ENCODE results near the gene ZNF480.
A peak's percentile ranks its signal among the peaks of the same experiment; 100 is the strongest.

The ZNF480 gene

GRCh38 chr19:52269338-52270261 is 27.4 kb upstream of the ZNF480 start, which contains the start of gene ZNF766:
TSS of gene ZNF766 (plus strand) at chr19:52269587. CDS start at chr19:52269614, 27 bp downstream.
- Histone ChIP-seq H3K27ac (ENCODE audit: low read length) (peak within 1 kb of the TSS; percentile 91), H3K9me3 (ENCODE audit: insufficient read depth, low read length, severe bottlenecking) (no peaks in the 10 kb centered on the region), H3K4me3 (ENCODE audit: low read depth in 1 of 2, low read length in 2 of 2) (peak within 1 kb of the TSS; percentile 87 to 94), H4K20me1 (ENCODE audit: insufficient read depth, low read length) (peaks cover 23% of the 10 kb centered on the region), H3K9ac (ENCODE audit: low read depth, low read length) (peak within 1 kb of the TSS; percentile 93), H3K36me3 (ENCODE audit: insufficient read depth, low read length) (peaks cover 42% of the 10 kb centered on the region), H2AFZ (ENCODE audit: low read depth, low read length) (peak within 1 kb of the TSS; percentile 87), H3K4me2 (ENCODE audit: insufficient read depth, low read length) (peak within 1 kb of the TSS; percentile 65), H3K79me2 (ENCODE audit: insufficient read depth, low read length) (peaks cover 56% of the 10 kb centered on the region), H3K4me1 (ENCODE audit: insufficient read depth, low read length) (peaks cover 42% of the 10 kb centered on the region), H3K27me3 (ENCODE audit: insufficient read depth, low read length, poor library complexity) (no peaks in the 10 kb centered on the region)
- ATAC-seq (ENCODE audit: insufficient read depth, low read depth) (peak; percentile 94), DNase-seq (peak; percentile 98)
- TF ChIP-seq EZH2 (IDR thresholded peaks at IDR 0.05; ENCODE audit: borderline replicate concordance, low read depth, low read length, severe bottlenecking) (no peak), CTCF (IDR thresholded peaks at IDR 0.05; ENCODE audit: borderline replicate concordance, extremely low read depth, low read length, poor library complexity, severe bottlenecking) (no peak)

DNA sequence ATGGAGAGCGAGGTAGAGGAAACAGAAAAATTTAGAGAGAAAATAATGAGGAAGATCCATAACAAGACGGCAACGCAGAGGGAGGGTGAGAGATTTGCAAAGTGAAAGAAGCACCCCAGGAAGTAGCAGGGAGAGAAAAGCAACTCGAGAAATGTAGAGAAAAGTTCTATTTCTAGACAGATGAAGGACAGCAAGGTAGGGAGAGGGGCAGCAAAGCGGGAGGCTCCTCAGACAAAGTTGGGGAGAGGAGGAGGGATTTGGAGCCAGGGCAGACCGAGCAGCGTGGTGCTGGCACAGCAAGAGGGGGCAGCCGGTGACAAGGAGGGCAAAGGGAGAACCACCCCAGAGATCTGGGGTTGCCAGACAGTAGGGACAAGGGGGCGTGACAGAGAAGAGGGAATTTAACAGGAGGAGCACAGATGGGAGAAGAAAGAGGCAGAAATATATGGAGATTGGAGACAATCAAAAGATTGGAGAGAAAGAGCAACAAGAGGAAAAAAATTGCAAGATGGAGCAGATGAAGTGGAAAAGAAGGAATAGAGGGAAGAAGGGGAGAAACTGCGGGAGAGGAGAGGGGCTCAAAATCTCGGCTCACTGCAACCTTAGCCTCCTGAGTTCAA is 26.6 kb upstream of the ZNF480 start:
- no peak for TF ChIP-seq EZH2 (IDR thresholded peaks at IDR 0.05; ENCODE audit: borderline replicate concordance, low read depth, low read length, severe bottlenecking)
- no peak for TF ChIP-seq CTCF (IDR thresholded peaks at IDR 0.05; ENCODE audit: borderline replicate concordance, extremely low read depth, low read length, poor library complexity, severe bottlenecking)
- Histone ChIP-seq H3K4me1 (ENCODE audit: insufficient read depth, low read length) (peaks cover 42% of the 10 kb centered on the region), H3K4me2 (ENCODE audit: insufficient read depth, low read length) (peak overlapping the region; percentile 65), H3K9ac (ENCODE audit: low read depth, low read length) (peak overlapping the region; percentile 93), H3K9me3 (ENCODE audit: insufficient read depth, low read length, severe bottlenecking) (no peaks in the 10 kb centered on the region), H2AFZ (ENCODE audit: low read depth, low read length) (peak overlapping the region; percentile 87), H3K27ac (ENCODE audit: low read length) (peak overlapping the region; percentile 91), H3K27me3 (ENCODE audit: insufficient read depth, low read length, poor library complexity) (no peaks in the 10 kb centered on the region), H3K79me2 (ENCODE audit: insufficient read depth, low read length) (peaks cover 64% of the 10 kb centered on the region), H3K36me3 (ENCODE audit: insufficient read depth, low read length) (peaks cover 43% of the 10 kb centered on the region), H3K4me3 (ENCODE audit: low read depth in 1 of 2, low read length in 2 of 2) (peak overlapping the region; percentile 87 to 94), H4K20me1 (ENCODE audit: insufficient read depth, low read length) (peaks cover 28% of the 10 kb centered on the region)
- DNase-seq (peak; percentile 45), ATAC-seq (ENCODE audit: insufficient read depth, low read depth) (peak; percentile 21; the same call in 2 of the 3 replicates)

GRCh38 chr19:52273301-52273700 is 23.7 kb upstream of the ZNF480 start:
- ATAC-seq (ENCODE audit: insufficient read depth, low read depth) = no peak
- Histone ChIP-seq H3K4me3 (ENCODE audit: low read depth in 1 of 2, low read length in 2 of 2) (no peak overlapping the region), H3K36me3 (ENCODE audit: insufficient read depth, low read length) (peaks cover 60% of the 10 kb centered on the region), H3K9ac (ENCODE audit: low read depth, low read length) (no peak overlapping the region), H3K4me1 (ENCODE audit: insufficient read depth, low read length) (peaks cover 52% of the 10 kb centered on the region), H2AFZ (ENCODE audit: low read depth, low read length) (no peak overlapping the region), H3K4me2 (ENCODE audit: insufficient read depth, low read length) (peak overlapping the region; percentile 25; the same call in 1 of the 2 replicates), H3K27ac (ENCODE audit: low read length) (no peak overlapping the region), H4K20me1 (ENCODE audit: insufficient read depth, low read length) (peaks cover 46% of the 10 kb centered on the region), H3K79me2 (ENCODE audit: insufficient read depth, low read length) (peaks cover 93% of the 10 kb centered on the region), H3K27me3 (ENCODE audit: insufficient read depth, low read length, poor library complexity) (no peaks in the 10 kb centered on the region), H3K9me3 (ENCODE audit: insufficient read depth, low read length, severe bottlenecking) (no peaks in the 10 kb centered on the region)
- TF ChIP-seq CTCF (IDR thresholded peaks at IDR 0.05; ENCODE audit: borderline replicate concordance, extremely low read depth, low read length, poor library complexity, severe bottlenecking) (no peak), EZH2 (IDR thresholded peaks at IDR 0.05; ENCODE audit: borderline replicate concordance, low read depth, low read length, severe bottlenecking) (no peak)
- no peak for DNase-seq

Measured in DND-41 (cell line).